Fibroblast of the aortic adventitia (primary cell): ENCODE results near the gene DNAL1. TPM values are rescaled to one million over a fixed set of nuclear protein-coding genes. Genes with fewer than 3 reads are reported as not detected.
A peak's percentile ranks its signal among the peaks of the same experiment; 100 is the strongest.

ENCODE experiments used
- DNase-seq: peaks from one replicate; pipeline ENCODE4 v3.0.0-alpha.2; 2010; ENCODE audit warnings: low read depth
- H3K4me3 ChIP-seq: 2 replicates; pipeline ENCODE4 v1.5.1; 2011; ENCODE audit warnings: low read depth, mild to moderate bottlenecking, control low read depth, low read length, moderate library complexity
- CTCF ChIP-seq: IDR thresholded peaks from 2 replicates; pipeline ENCODE4 v1.5.1; 2011; ENCODE audit warnings: mild to moderate bottlenecking, low read length, control low read depth, inconsistent platforms; ENCODE audit not compliant: insufficient read depth
- total RNA-seq: library from RNA; depleted of rRNA; stranded (reverse); fragments of >200 nt; gene quantifications from 2 replicates; pipeline ENCODE4 v1.2.3, GENCODE V29; 2012; ENCODE audit warnings: low replicate concordance

Gene DNAL1
- total RNA-seq, result 12.7 and 27.8 TPM in 2 replicates

DNA sequence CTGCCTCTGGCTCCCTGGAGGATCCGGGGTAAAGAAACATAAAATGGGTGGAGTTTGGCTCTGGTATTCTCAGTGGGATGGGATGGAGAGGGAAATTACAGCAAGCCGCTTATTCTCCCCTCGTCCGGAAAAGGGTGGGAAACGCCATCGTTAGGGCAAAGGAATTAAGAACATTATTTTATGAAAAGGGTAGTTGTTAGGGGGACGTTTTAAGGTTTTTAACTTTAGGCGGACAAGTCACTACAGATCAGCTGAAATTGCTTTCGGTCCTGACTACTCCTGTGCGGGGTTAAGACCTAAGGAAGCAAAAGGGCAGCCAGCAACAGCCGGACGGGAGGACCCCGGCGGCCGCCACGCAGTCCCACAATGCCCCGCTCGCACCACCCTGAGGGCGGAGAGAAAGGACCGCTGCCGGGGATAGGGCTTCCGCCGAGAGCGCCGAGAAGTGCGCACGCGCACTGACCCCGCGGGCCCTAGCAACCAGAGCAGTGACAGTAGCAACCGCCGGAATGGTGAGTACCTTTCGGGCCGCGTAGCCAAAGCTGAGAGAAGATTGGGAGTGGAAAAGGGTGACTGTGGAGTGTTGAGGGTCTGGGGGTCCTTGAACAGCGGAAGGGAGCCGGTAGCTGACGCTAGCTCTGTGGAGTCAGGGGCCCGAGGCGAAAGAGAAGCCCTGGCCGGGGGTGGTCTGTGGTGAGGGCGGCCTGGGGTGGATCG lies at the start of gene DNAL1:
TSS of gene DNAL1 (plus strand) at position 456 of the 717 bp plus-strand sequence. CDS start at position 510, 54 bp downstream.
- H3K4me3 ChIP-seq, result peak within 1 kb of the TSS; percentile 99
- TF ChIP-seq CTCF, result no peak
- peak; percentile 88 for DNase-seq

- H3K4me3 ChIP-seq, result no peak overlapping the region
- TF ChIP-seq CTCF, result no peak
- DNase-seq, result no peak
Measured at GRCh38 chr14:73599499-73599898, 45.3 kb upstream of the DNAL1 start.

GRCh38 chr14:73602994-73603393 lies 41.8 kb upstream of the DNAL1 start:
- DNase-seq, result no peak
- no peak for TF ChIP-seq CTCF
- no peak overlapping the region for H3K4me3 ChIP-seq

- DNase-seq, result no peak
- no peak overlapping the region for H3K4me3 ChIP-seq
- no peak for TF ChIP-seq CTCF
Measured at GRCh38 chr14:73606271-73606670, 38.5 kb upstream of the DNAL1 start.

GRCh38 chr14:73607241-73607640 lies 37.5 kb upstream of the DNAL1 start:
- no peak overlapping the region for H3K4me3 ChIP-seq
- no peak for DNase-seq
- TF ChIP-seq CTCF, result no peak

GRCh38 chr14:73610687-73611086 lies 34.1 kb upstream of the DNAL1 start:
- H3K4me3 ChIP-seq, result no peak overlapping the region
- DNase-seq, result no peak
- no peak for TF ChIP-seq CTCF
